ENCODE measurements around the gene OTUD1.

GRCh38 chr10:23435378-23435777, 3.5 kb upstream of the OTUD1 start:
- TF ChIP-seq TAF1 (IDR thresholded peaks at IDR 0.05; ENCODE audit: low read depth) (no peak), RAD21 (conservative IDR thresholded peaks at IDR 0.05) (no peak)

All from neural cell (in vitro differentiated cells).